HG02970 (cell line): ENCODE results near the gene CDH18.

Source experiments
- ATAC-seq: cut with Tn5 transposase; IDR thresholded peaks from one replicate; pipeline ENCODE4 v1.9.1; 2021; ENCODE audit warnings: mild to moderate bottlenecking, moderate library complexity, moderate number of reproducible peaks; ENCODE audit not compliant: unreplicated experiment, low FRiP score

The CDH18 gene

GRCh38 chr5:19498852-19499251, 489.1 kb downstream of the CDH18 start:
- ATAC-seq: no peak

- no peak for ATAC-seq
Measured at GRCh38 chr5:19497229-19497815, 490.7 kb downstream of the CDH18 start.

GRCh38 chr5:19496056-19496455, 491.9 kb downstream of the CDH18 start:
- no peak for ATAC-seq

- no peak for ATAC-seq
Measured at GRCh38 chr5:19492861-19493260, 495.1 kb downstream of the CDH18 start.

GRCh38 chr5:19488786-19489185, 499.2 kb downstream of the CDH18 start:
- ATAC-seq: no peak

- ATAC-seq: no peak
Measured at GRCh38 chr5:19487480-19487879, 500.5 kb downstream of the CDH18 start.

GRCh38 chr5:19479562-19479961, 508.4 kb downstream of the CDH18 start:
- ATAC-seq: no peak

GRCh38 chr5:19462019-19462418, 526.0 kb downstream of the CDH18 start:
- no peak for ATAC-seq

- no peak for ATAC-seq
Measured at GRCh38 chr5:19424506-19424905, 563.5 kb downstream of the CDH18 start.
